GM21447 (cell line): Measurements from ENCODE around the gene SEZ6L.
"Not testable (repeated sequence)": the region's sequence is repeated elsewhere in the genome, so short reads cannot be mapped to it uniquely, and the experiment has no call there.

Experiments used
- ATAC-seq: cut with Tn5 transposase; IDR thresholded peaks from one replicate; pipeline ENCODE4 v1.9.1; 2021; ENCODE audit not compliant: unreplicated experiment

SEZ6L gene

GRCh38 chr22:26374391-26375026 lies 205.2 kb downstream of the SEZ6L start:
- no peak for ATAC-seq

- no peak for ATAC-seq
Observed at GRCh38 chr22:26377170-26377830, 208.0 kb downstream of the SEZ6L start.

- ATAC-seq: no peak
Observed at GRCh38 chr22:26380072-26380830, 211.0 kb downstream of the SEZ6L start.

- no peak for ATAC-seq
Observed at GRCh38 chr22:26382782-26383181, 213.5 kb downstream of the SEZ6L start.

- no peak for ATAC-seq
Observed at GRCh38 chr22:26383968-26384556, 214.8 kb downstream of the SEZ6L start.

- no peak for ATAC-seq
Observed at GRCh38 chr22:26385164-26385563, 215.9 kb downstream of the SEZ6L start.

GRCh38 chr22:26389125-26389524 lies 219.9 kb downstream of the SEZ6L start:
- ATAC-seq: no peak

- ATAC-seq: no peak
Observed at GRCh38 chr22:26391091-26391490, 221.8 kb downstream of the SEZ6L start.

- no peak for ATAC-seq
Observed at GRCh38 chr22:26391623-26392022, 222.4 kb downstream of the SEZ6L start.

GRCh38 chr22:26393929-26394328 lies 224.7 kb downstream of the SEZ6L start:
- ATAC-seq: no peak

GRCh38 chr22:26394777-26395176 lies 225.5 kb downstream of the SEZ6L start:
- ATAC-seq: no peak

- ATAC-seq: no peak
Observed at GRCh38 chr22:26395926-26396325, 226.7 kb downstream of the SEZ6L start.

- ATAC-seq: peak; percentile 53
Observed at GRCh38 chr22:26398741-26399153, 229.5 kb downstream of the SEZ6L start.

GRCh38 chr22:26399289-26399688 lies 230.0 kb downstream of the SEZ6L start:
- no peak for ATAC-seq

- ATAC-seq: no peak
Observed at GRCh38 chr22:26401726-26402125, 232.5 kb downstream of the SEZ6L start.

- no peak for ATAC-seq
Observed at GRCh38 chr22:26404851-26405421, 235.7 kb downstream of the SEZ6L start.

GRCh38 chr22:26406118-26406517 lies 236.9 kb downstream of the SEZ6L start:
- no peak for ATAC-seq

GRCh38 chr22:26408562-26409220 lies 239.4 kb downstream of the SEZ6L start:
- not testable (repeated sequence) for ATAC-seq

- ATAC-seq: no peak
Observed at GRCh38 chr22:26409719-26410335, 240.6 kb downstream of the SEZ6L start.

GRCh38 chr22:26410386-26410785 lies 241.1 kb downstream of the SEZ6L start:
- ATAC-seq: no peak
